Measurements from ENCODE around the gene RP2.

GRCh38 chrX:46882266-46882665 lies 45.4 kb downstream of the RP2 start:
- no peak for TF ChIP-seq CTCF (IDR thresholded peaks at IDR 0.05)
- no peak for TF ChIP-seq POLR2A (IDR thresholded peaks at IDR 0.05)
